Activated naive CD8-positive, alpha-beta T cell (primary cell): Measurements from ENCODE around the gene PTBP1.

Experiments
- H3K27ac Mint-ChIP-seq: one replicate; pipeline ENCODE4 v1.8.0; 2021; ENCODE audit warnings: mixed read lengths
- H3K27me3 Mint-ChIP-seq: one replicate; pipeline ENCODE4 v1.8.0; 2021; ENCODE audit warnings: mixed read lengths
- H3K36me3 Mint-ChIP-seq: one replicate; pipeline ENCODE4 v1.8.0; 2021; ENCODE audit warnings: mixed read lengths
- H3K4me1 Mint-ChIP-seq: one replicate; pipeline ENCODE4 v1.8.0; 2021; ENCODE audit warnings: low read depth, mixed read lengths
- H3K4me3 Mint-ChIP-seq: one replicate; pipeline ENCODE4 v1.8.0; 2021; ENCODE audit warnings: mild to moderate bottlenecking, mixed read lengths
- H3K9me3 Mint-ChIP-seq: one replicate; pipeline ENCODE4 v1.8.0; 2021; ENCODE audit warnings: low read depth, mixed read lengths

PTBP1 gene

DNA sequence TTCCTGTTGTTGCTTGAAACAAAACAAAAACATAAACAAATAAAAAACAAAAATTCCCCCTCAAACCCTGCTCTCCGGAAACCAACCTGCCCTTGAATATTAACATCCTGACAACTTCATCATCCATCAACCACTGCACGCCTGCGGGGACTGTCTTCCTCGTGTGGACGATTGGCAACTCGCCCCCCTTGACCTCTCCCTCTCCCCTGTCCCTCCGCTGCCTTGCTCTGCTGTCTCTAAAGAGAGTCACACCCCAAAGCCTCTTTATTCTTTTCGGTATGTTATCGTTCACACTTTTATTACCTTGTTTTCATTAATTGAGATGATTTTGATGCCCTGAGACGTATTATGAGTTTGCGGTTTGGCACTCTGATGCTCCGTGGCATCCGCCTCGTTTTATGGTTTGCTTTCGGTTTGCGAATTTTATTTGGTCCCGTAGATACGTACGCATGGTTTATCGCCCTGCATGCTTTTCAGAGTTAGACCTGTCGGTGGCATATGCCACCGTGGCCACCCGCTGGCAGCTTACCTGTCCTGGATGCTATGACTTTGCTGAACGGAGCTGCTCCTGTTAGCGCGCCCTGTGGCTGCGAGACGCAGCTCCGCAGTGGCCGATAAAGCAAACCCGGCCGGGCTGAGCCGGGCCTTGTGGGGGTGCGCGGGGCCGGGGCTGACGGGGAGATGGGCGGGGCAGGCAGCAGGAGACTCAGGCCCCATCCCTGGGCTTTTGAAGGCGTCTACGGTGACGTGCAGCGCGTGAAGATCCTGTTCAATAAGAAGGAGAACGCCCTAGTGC, 10.6 kb downstream of the PTBP1 start:
- Mint-ChIP-seq H3K27ac (peak overlapping the region; percentile 76), H3K4me1 (peaks cover 16% of the 10 kb centered on the region), H3K9me3 (no peaks in the 10 kb centered on the region), H3K36me3 (peaks cover 3% of the 10 kb centered on the region), H3K4me3 (peak overlapping the region; percentile 3), H3K27me3 (no peaks in the 10 kb centered on the region)

- Mint-ChIP-seq H3K27me3 (no peaks in the 10 kb centered on the region), H3K9me3 (no peaks in the 10 kb centered on the region), H3K4me3 (no peak overlapping the region), H3K36me3 (peaks cover 3% of the 10 kb centered on the region), H3K27ac (no peak overlapping the region), H3K4me1 (peaks cover 15% of the 10 kb centered on the region)
Measured at GRCh38 chr19:808423-808775, 11.1 kb downstream of the PTBP1 start.

- no peak overlapping the region for H3K4me3 Mint-ChIP-seq
- H3K27me3 Mint-ChIP-seq, result no peaks in the 10 kb centered on the region
- H3K27ac Mint-ChIP-seq, result no peak overlapping the region
- no peaks in the 10 kb centered on the region for H3K9me3 Mint-ChIP-seq
- H3K36me3 Mint-ChIP-seq, result peaks cover 3% of the 10 kb centered on the region
- peaks cover 9% of the 10 kb centered on the region for H3K4me1 Mint-ChIP-seq
Measured at GRCh38 chr19:810077-810855, 13.0 kb downstream of the PTBP1 start.

- no peak overlapping the region for H3K27ac Mint-ChIP-seq
- H3K4me1 Mint-ChIP-seq, result peaks cover 9% of the 10 kb centered on the region
- H3K36me3 Mint-ChIP-seq, result peaks cover 5% of the 10 kb centered on the region
- H3K9me3 Mint-ChIP-seq, result no peaks in the 10 kb centered on the region
- no peak overlapping the region for H3K4me3 Mint-ChIP-seq
- H3K27me3 Mint-ChIP-seq, result no peaks in the 10 kb centered on the region
Measured at GRCh38 chr19:810883-811489, 13.7 kb downstream of the PTBP1 start.

- Mint-ChIP-seq H3K36me3 (peaks cover 8% of the 10 kb centered on the region), H3K27me3 (no peaks in the 10 kb centered on the region), H3K27ac (no peak overlapping the region), H3K4me1 (peaks cover 9% of the 10 kb centered on the region), H3K9me3 (no peaks in the 10 kb centered on the region), H3K4me3 (no peak overlapping the region)
Measured at GRCh38 chr19:811506-812048, 14.3 kb downstream of the PTBP1 start.

DNA sequence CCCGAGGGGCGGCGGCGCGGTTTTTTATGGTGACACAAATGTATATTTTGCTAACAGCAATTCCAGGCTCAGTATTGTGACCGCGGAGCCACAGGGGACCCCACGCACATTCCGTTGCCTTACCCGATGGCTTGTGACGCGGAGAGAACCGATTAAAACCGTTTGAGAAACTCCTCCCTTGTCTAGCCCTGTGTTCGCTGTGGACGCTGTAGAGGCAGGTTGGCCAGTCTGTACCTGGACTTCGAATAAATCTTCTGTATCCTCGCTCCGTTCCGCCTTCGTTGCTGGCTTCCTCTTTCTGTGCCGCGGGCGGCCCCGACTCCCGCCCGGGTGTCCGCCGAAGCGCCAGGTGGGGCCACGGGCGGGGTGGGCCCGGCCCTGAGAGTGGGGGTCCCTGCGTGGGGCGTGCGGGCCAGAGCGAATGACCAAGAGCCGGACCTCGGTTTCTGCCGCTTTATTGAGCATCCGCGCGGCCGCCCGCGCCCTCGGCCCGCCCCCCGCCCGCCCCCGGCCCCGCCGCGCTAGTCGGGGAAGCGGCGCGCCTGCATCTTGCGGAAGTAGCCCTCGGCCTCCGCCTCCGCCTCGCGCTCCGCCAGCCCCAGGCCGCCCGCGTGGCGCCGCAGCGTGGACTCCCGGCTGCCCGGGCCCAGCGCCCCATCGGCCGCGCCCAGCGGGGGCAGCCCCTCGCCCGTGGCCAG, 14.9 kb downstream of the PTBP1 start:
- H3K36me3 Mint-ChIP-seq, result peaks cover 9% of the 10 kb centered on the region
- H3K27ac Mint-ChIP-seq, result no peak overlapping the region
- no peaks in the 10 kb centered on the region for H3K9me3 Mint-ChIP-seq
- H3K27me3 Mint-ChIP-seq, result no peaks in the 10 kb centered on the region
- no peak overlapping the region for H3K4me3 Mint-ChIP-seq
- peaks cover 8% of the 10 kb centered on the region for H3K4me1 Mint-ChIP-seq

GRCh38 chr19:812747-813218, 15.5 kb downstream of the PTBP1 start:
- Mint-ChIP-seq H3K4me3 (no peak overlapping the region), H3K27ac (no peak overlapping the region), H3K4me1 (peaks cover 2% of the 10 kb centered on the region), H3K36me3 (peaks cover 6% of the 10 kb centered on the region), H3K27me3 (no peaks in the 10 kb centered on the region), H3K9me3 (no peaks in the 10 kb centered on the region)

GRCh38 chr19:813219-814151, 16.2 kb downstream of the PTBP1 start:
- H3K9me3 Mint-ChIP-seq, result no peaks in the 10 kb centered on the region
- no peak overlapping the region for H3K4me3 Mint-ChIP-seq
- no peak overlapping the region for H3K27ac Mint-ChIP-seq
- no peaks in the 10 kb centered on the region for H3K27me3 Mint-ChIP-seq
- H3K4me1 Mint-ChIP-seq, result no peaks in the 10 kb centered on the region
- H3K36me3 Mint-ChIP-seq, result peaks cover 6% of the 10 kb centered on the region

- Mint-ChIP-seq H3K27me3 (no peaks in the 10 kb centered on the region), H3K27ac (peak overlapping the region; percentile 29), H3K36me3 (peaks cover 6% of the 10 kb centered on the region), H3K9me3 (no peaks in the 10 kb centered on the region), H3K4me3 (peak overlapping the region; percentile 44), H3K4me1 (no peaks in the 10 kb centered on the region)
Measured at GRCh38 chr19:814152-815078, 17.2 kb downstream of the PTBP1 start.

DNA sequence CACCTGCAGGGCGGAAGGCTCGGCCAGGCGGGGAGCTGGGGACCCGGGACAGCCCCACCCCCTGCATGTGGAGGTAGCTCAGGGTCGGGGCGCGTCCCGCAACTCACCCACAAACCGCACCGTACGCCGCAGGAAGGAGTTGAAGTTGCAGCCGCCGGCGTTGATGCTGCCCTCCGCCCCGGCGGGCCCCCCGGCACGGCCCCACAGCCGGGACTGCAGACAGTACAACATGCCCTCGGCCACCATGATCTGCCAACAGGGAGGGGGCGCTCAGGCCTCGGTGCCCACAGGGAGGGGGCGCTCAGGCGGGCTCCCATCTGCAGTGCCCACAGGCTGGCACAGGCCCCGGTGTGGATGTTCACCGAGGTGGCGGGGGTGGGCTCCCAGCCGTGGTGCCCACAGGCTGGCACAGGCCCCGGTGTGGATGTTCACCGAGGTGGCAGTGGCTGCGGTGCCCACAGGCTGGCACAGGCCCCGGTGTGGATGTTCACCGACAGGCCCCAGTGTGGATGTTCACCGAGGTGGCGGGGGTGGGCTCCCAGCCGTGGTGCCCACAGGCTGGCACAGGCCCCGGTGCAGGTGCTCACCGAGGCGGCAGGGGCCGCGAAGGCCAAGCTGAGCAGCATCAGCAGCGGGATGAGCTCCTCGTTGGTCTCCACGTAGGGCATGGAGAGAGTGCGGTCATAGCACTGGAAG, 18.0 kb downstream of the PTBP1 start:
- Mint-ChIP-seq H3K4me1 (no peaks in the 10 kb centered on the region), H3K9me3 (no peaks in the 10 kb centered on the region), H3K36me3 (peaks cover 6% of the 10 kb centered on the region), H3K4me3 (no peak overlapping the region), H3K27me3 (no peaks in the 10 kb centered on the region), H3K27ac (peak overlapping the region; percentile 29)

- H3K27me3 Mint-ChIP-seq, result no peaks in the 10 kb centered on the region
- peaks cover 6% of the 10 kb centered on the region for H3K36me3 Mint-ChIP-seq
- no peaks in the 10 kb centered on the region for H3K4me1 Mint-ChIP-seq
- no peaks in the 10 kb centered on the region for H3K9me3 Mint-ChIP-seq
- peak overlapping the region; percentile 86 for H3K27ac Mint-ChIP-seq
- H3K4me3 Mint-ChIP-seq, result no peak overlapping the region
Measured at GRCh38 chr19:815775-816499, 18.7 kb downstream of the PTBP1 start.

GRCh38 chr19:816500-816857, 19.2 kb downstream of the PTBP1 start:
- H3K36me3 Mint-ChIP-seq, result peaks cover 6% of the 10 kb centered on the region
- H3K27me3 Mint-ChIP-seq, result no peaks in the 10 kb centered on the region
- no peaks in the 10 kb centered on the region for H3K9me3 Mint-ChIP-seq
- no peak overlapping the region for H3K4me3 Mint-ChIP-seq
- H3K4me1 Mint-ChIP-seq, result no peaks in the 10 kb centered on the region
- peak overlapping the region; percentile 43 for H3K27ac Mint-ChIP-seq
